Tibial nerve (tissue), 4 donors: ENCODE data around the gene SLC52A3. TPM values are rescaled to one million over a fixed set of nuclear protein-coding genes. Genes with fewer than 3 reads are reported as not detected.
"Not testable (repeated sequence)": the region's sequence is repeated elsewhere in the genome, so short reads cannot be mapped to it uniquely, and the experiment has no call there.

Experiments used
- DNase-seq, 2 donors: peaks; one replicate each; pipeline ENCODE4 v3.0.0-alpha.2; 2019; ENCODE audit warnings: low spot score in 2 of 2
- H3K27ac ChIP-seq, 4 donors: fragments of 200-600 bp; sonication (generic) in 3 of 4; one replicate each; pipeline ENCODE4 v1.5.1; 2017 to 2019; ENCODE audit warnings: mild to moderate bottlenecking in 1 of 4
- H3K27me3 ChIP-seq, 2 donors: fragments of 200-600 bp; sonication (generic) in 1 of 2; one replicate each; pipeline versions ENCODE4 v1.5.1 to v1.6.0; 2017 to 2019
- H3K36me3 ChIP-seq, 3 donors: fragments of 200-600 bp; sonication (generic); one replicate each; pipeline ENCODE4 v1.5.1; 2018 to 2019
- H3K4me1 ChIP-seq, 4 donors: fragments of 200-600 bp; sonication (generic) in 3 of 4; one replicate each; pipeline ENCODE4 v1.5.1; 2017 to 2019
- H3K4me3 ChIP-seq, 4 donors: fragments of 200-600 bp; sonication (generic) in 3 of 4; one replicate each; pipeline ENCODE4 v1.5.1; 2017 to 2019; ENCODE audit warnings: mild to moderate bottlenecking in 1 of 4, moderate library complexity in 1 of 4
- H3K9me3 ChIP-seq, 4 donors: fragments of 200-600 bp; sonication (generic) in 3 of 4; one replicate each; pipeline ENCODE4 v1.5.1; 2017 to 2019
- EP300 ChIP-seq, 2 donors: sonication (generic); formaldehyde crosslinking; IDR thresholded peaks; one replicate each; pipeline ENCODE4 v1.6.1; 2017; ENCODE audit warnings: antibody characterized with exemption in 2 of 2, mild to moderate bottlenecking in 1 of 2
- POLR2A ChIP-seq, 2 donors: fragments of 450-650 bp; IDR thresholded peaks; one replicate each; pipeline ENCODE4 v1.6.1; 2017; ENCODE audit warnings: antibody characterized with exemption in 2 of 2, mild to moderate bottlenecking in 2 of 2, moderate library complexity in 2 of 2
- WGBS, 2 donors: methylation state at CpG; one replicate each; pipeline ENCODE4 v1.1.5; 2018; 5-methylcytosine and 5-hydroxymethylcytosine counted together
- total RNA-seq, 4 donors: library from RNA; depleted of rRNA; stranded (reverse); fragments of >200 nt; gene quantifications; one replicate each; pipeline ENCODE4 v1.1.0, GENCODE V29; 2016
- TF ChIP-seq, protein P1 (sequence below), 5 experiments: fragments of 200-600 bp in 3 of 5; fragments of 450-650 bp in 2 of 5; sonication (generic) in 3 of 5; IDR thresholded peaks; one replicate each; pipeline ENCODE4 v1.5.1; 2016 to 2019; ENCODE audit warnings: antibody characterized with exemption in 5 of 5, mild to moderate bottlenecking in 3 of 5, moderate library complexity in 2 of 5

The SLC52A3 gene
- total RNA-seq, 4 donors from 2014 or later: 0.42 to 13.2 (median 2.4) TPM

DNA sequence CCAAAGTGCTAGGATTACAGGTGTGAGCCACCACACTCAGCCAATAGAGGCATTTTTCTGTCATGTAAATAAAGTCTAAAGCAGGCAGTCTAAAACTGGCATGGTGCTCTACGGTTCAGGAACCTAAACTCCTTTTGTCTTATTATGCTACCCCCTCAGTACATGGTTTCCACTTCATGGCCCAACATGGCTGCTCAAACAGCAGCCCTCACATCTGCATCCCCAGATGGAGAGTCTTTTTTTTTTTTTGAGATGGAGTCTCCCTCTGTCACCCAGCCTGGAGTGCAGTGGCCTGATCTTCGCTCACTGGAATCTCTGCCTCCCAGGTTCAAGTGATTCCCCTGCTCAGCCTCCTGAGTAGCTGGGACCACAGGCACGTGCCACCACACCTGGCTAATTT lies 38.3 kb downstream of the SLC52A3 start:
- peaks cover 0 to 3% (median 0%) of the 10 kb centered on the region in 4 donors for H3K9me3 ChIP-seq
- DNase-seq: no peak
- H3K27ac ChIP-seq: no peak overlapping the region
- no peak overlapping the region for H3K4me3 ChIP-seq
- WGBS, 2 donors: 89 to 93% methylated on average over 3 of the region's 3 CpGs
- TF ChIP-seq EP300 (IDR thresholded peaks at IDR 0.05) (no peak), POLR2A (IDR thresholded peaks at IDR 0.05) (no peak)
- TF ChIP-seq, protein P1, sequence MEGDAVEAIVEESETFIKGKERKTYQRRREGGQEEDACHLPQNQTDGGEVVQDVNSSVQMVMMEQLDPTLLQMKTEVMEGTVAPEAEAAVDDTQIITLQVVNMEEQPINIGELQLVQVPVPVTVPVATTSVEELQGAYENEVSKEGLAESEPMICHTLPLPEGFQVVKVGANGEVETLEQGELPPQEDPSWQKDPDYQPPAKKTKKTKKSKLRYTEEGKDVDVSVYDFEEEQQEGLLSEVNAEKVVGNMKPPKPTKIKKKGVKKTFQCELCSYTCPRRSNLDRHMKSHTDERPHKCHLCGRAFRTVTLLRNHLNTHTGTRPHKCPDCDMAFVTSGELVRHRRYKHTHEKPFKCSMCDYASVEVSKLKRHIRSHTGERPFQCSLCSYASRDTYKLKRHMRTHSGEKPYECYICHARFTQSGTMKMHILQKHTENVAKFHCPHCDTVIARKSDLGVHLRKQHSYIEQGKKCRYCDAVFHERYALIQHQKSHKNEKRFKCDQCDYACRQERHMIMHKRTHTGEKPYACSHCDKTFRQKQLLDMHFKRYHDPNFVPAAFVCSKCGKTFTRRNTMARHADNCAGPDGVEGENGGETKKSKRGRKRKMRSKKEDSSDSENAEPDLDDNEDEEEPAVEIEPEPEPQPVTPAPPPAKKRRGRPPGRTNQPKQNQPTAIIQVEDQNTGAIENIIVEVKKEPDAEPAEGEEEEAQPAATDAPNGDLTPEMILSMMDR (IDR thresholded peaks at IDR 0.05): no peak
- H3K27me3 ChIP-seq: peaks cover 0 to 76% of the 10 kb centered on the region in 2 donors
- no peaks in the 10 kb centered on the region for H3K36me3 ChIP-seq
- peaks cover 0 to 10% (median 3%) of the 10 kb centered on the region in 4 donors for H3K4me1 ChIP-seq

DNA sequence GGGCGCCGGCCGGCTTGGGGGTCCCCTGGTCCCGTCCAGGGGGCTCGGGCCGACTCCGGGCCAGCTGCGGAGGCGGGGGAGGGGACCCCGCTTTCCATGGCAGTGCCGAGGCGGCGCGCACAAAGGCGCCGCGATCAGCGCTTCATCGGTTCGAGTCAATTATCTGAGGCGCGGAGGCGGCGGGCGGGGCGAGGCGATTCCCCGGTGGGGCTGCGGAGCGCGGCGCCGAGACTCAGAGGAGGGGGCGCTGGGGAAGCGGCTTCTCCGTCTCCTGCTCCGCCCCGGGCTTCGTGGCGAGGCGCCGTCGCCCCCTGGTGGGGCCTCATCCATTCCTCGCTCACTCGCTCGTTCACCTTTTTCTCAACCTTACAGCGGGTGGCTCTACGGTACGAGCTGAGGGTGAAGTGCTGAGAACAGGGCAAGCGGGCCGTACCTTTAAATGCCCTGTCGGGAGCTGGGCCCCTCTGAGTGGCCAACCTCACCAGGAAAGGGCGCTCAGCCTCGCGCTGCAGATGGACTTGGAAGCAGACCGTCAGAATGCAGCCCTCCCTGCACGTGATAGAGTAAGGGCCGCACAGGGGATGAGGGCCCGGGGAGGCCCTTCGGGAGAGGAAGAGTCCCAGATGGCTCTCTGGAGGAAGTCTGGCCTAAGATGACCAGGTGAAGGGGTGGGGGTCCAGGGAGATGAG lies 39.9 kb downstream of the SLC52A3 start:
- Histone ChIP-seq H3K27me3 (peaks cover 0 to 84% of the 10 kb centered on the region in 2 donors), H3K4me3 (peak overlapping the region in 2 of 4 donors; percentile 29 to 31), H3K36me3 (no peaks in the 10 kb centered on the region), H3K4me1 (peaks cover 0 to 10% (median 3%) of the 10 kb centered on the region in 4 donors), H3K27ac (no peak overlapping the region), H3K9me3 (peaks cover 0 to 3% (median 0%) of the 10 kb centered on the region in 4 donors)
- TF ChIP-seq, protein P1 (IDR thresholded peaks at IDR 0.05): peak in 4 of 5 experiments; percentile 13 to 43 (median 34)
- no peak for TF ChIP-seq POLR2A (IDR thresholded peaks at IDR 0.05)
- no peak for DNase-seq
- 1 to 5% methylated on average over 24 to 36 of the region's 60 CpGs for WGBS, 2 donors

DNA sequence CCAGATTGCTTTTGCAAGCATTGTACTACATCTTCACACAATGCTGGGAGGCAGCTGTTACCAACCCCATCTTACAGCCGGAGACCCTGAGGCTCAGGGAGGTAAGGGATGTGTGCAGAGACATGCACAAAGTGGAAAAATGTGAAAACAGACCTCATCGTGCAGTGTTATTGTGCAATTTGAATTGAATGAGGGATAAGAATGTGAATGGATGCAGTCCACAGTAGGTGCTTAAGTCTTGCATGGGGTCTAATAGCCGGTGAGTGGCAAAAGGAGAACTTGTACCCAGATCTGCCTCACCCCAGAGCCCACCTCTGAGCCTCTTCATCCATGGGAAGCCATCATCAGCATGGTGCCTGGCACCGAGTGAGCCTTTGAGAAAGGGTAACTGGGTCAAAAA lies 42.1 kb downstream of the SLC52A3 start:
- Histone ChIP-seq H3K4me1 (peaks cover 0 to 10% (median 3%) of the 10 kb centered on the region in 4 donors), H3K27ac (no peak overlapping the region), H3K36me3 (no peaks in the 10 kb centered on the region), H3K9me3 (peaks cover 0 to 5% (median 0%) of the 10 kb centered on the region in 4 donors), H3K27me3 (peaks cover 0 to 95% of the 10 kb centered on the region in 2 donors), H3K4me3 (no peak overlapping the region)
- 59 to 74% methylated on average over 4 of the region's 4 CpGs for WGBS, 2 donors
- TF ChIP-seq EP300 (IDR thresholded peaks at IDR 0.05) (no peak), POLR2A (IDR thresholded peaks at IDR 0.05) (no peak)
- TF ChIP-seq, protein P1 (IDR thresholded peaks at IDR 0.05): no peak
- DNase-seq: no peak

DNA sequence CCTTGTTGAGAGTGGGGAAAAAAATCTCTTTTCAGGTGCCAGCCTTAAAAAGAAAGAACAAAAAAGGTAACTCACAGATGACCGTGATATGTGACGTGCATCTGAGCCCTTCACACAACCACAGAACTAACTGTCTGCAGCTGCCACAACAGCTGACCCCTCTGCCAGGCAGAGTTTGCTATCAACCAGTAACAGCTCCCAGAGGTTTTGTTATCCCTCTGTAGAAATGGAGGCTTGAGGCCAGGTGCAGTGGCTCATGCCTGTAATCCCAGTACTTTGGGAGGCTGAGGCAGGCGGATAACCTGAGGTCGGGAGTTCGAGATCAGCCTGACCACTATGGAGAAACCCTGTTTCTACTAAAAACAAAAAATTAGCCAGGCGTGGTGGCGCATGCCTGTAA lies 42.8 kb downstream of the SLC52A3 start:
- DNase-seq: no peak
- Histone ChIP-seq H3K4me3 (no peak overlapping the region), H3K4me1 (peaks cover 0 to 10% (median 3%) of the 10 kb centered on the region in 4 donors), H3K27ac (no peak overlapping the region), H3K9me3 (peaks cover 0 to 5% (median 0%) of the 10 kb centered on the region in 4 donors), H3K27me3 (peaks cover 0 to 91% of the 10 kb centered on the region in 2 donors), H3K36me3 (no peaks in the 10 kb centered on the region)
- 90 to 91% methylated on average over 7 of the region's 7 CpGs for WGBS, 2 donors
- no peak for TF ChIP-seq POLR2A (IDR thresholded peaks at IDR 0.05)
- TF ChIP-seq, protein P1 (IDR thresholded peaks at IDR 0.05): no peak
- no peak for TF ChIP-seq EP300 (IDR thresholded peaks at IDR 0.05)

DNA sequence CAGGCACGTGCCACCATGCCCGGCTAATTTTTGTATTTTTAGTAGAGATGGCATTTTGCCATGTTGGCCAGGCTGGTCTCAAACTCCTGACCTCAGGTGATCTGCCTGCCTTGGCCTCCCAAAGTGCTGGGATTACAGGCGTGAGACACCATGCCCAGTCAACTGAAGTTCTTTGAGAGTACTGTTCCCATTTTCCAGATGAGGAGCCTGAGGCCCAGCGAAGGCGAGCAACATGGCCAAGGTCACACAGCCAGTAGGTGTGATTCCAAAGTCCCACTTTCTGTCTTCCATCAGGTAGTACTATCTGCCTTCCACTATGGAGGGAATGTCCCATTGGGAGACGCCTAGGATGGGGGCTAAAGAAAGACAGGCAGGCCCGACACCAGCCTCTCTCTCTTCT lies 43.5 kb downstream of the SLC52A3 start:
- H3K4me1 ChIP-seq, H3K36me3 ChIP-seq, H3K4me3 ChIP-seq, H3K9me3 ChIP-seq, DNase-seq, H3K27ac ChIP-seq: not testable (repeated sequence)
- WGBS, 2 donors: 88 to 90% methylated on average over 7 of the region's 7 CpGs
- H3K27me3 ChIP-seq: peaks cover 0 to 84% of the 10 kb centered on the region in 2 donors
